Measurements from ENCODE around the gene TMEM167B.

DNA sequence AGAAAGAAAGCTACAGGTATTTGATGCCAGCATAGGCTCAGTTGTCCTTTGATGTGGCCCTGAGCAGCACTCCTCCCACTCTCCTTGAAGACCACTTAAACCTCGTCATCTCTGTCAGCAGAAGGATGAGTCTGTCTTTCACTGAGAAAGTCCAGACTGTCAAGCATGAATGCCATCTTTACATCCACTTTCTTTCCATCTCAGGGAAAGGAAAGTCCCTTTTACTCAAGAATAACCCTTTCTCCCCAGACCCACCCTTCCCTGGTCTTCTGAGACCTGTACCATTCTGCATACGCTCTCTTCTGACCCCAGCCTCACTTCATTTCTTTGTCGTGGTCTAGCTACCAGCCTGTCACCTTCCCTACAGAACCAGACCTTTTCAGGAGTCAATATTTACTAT, 19.3 kb downstream of the TMEM167B start:
- TF ChIP-seq, protein P1, sequence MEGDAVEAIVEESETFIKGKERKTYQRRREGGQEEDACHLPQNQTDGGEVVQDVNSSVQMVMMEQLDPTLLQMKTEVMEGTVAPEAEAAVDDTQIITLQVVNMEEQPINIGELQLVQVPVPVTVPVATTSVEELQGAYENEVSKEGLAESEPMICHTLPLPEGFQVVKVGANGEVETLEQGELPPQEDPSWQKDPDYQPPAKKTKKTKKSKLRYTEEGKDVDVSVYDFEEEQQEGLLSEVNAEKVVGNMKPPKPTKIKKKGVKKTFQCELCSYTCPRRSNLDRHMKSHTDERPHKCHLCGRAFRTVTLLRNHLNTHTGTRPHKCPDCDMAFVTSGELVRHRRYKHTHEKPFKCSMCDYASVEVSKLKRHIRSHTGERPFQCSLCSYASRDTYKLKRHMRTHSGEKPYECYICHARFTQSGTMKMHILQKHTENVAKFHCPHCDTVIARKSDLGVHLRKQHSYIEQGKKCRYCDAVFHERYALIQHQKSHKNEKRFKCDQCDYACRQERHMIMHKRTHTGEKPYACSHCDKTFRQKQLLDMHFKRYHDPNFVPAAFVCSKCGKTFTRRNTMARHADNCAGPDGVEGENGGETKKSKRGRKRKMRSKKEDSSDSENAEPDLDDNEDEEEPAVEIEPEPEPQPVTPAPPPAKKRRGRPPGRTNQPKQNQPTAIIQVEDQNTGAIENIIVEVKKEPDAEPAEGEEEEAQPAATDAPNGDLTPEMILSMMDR (IDR thresholded peaks at IDR 0.05; ENCODE audit: poor library complexity) = no peak
- no peak for TF ChIP-seq EZH2phosphoT487 (IDR thresholded peaks at IDR 0.05; ENCODE audit: low read depth, severe bottlenecking, unreplicated experiment)
- no peak for TF ChIP-seq EZH2 (IDR thresholded peaks at IDR 0.05; ENCODE audit: borderline replicate concordance)
